ENCODE measurements around the gene FADS6. TPM values are rescaled to one million over a fixed set of nuclear protein-coding genes. Genes with fewer than 3 reads are reported as not detected.
"Not testable (repeated sequence)": the region's sequence is repeated elsewhere in the genome, so short reads cannot be mapped to it uniquely, and the experiment has no call there.

FADS6 gene
- total RNA-seq, 1 donor from 2014 or later: 0.82 TPM

DNA sequence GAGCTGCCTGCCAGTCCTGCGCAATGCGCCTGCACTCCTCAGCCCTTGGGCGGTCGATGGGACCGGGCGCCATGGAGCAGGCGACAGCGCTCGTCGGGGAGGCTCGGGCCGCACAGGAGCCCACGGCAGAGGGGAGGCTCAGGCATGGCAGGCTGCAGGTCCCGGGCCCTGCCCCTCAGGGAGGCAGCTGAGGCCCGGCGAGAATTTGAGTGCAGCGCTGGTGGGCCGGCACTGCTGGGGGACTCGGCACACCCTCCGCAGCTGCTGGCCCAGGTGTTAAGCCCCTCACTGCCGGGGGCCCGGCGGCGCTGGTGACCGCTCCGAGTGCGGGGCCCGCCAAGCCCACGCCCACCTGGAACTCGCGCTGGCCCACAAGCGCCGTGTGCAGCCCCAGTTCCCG lies 13.6 kb upstream of the FADS6 start:
- peaks cover 43% of the 10 kb centered on the region for H3K27me3 Mint-ChIP-seq
- no peak overlapping the region for H3K27ac Mint-ChIP-seq
- no peaks in the 10 kb centered on the region for H3K36me3 Mint-ChIP-seq
- TF ChIP-seq, protein P1, sequence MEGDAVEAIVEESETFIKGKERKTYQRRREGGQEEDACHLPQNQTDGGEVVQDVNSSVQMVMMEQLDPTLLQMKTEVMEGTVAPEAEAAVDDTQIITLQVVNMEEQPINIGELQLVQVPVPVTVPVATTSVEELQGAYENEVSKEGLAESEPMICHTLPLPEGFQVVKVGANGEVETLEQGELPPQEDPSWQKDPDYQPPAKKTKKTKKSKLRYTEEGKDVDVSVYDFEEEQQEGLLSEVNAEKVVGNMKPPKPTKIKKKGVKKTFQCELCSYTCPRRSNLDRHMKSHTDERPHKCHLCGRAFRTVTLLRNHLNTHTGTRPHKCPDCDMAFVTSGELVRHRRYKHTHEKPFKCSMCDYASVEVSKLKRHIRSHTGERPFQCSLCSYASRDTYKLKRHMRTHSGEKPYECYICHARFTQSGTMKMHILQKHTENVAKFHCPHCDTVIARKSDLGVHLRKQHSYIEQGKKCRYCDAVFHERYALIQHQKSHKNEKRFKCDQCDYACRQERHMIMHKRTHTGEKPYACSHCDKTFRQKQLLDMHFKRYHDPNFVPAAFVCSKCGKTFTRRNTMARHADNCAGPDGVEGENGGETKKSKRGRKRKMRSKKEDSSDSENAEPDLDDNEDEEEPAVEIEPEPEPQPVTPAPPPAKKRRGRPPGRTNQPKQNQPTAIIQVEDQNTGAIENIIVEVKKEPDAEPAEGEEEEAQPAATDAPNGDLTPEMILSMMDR (conservative IDR thresholded peaks at IDR 0.05): no peak
- no peak overlapping the region for H3K4me3 Mint-ChIP-seq
- DNase-seq (ENCODE audit: extremely low spot score, unreplicated experiment): no peak
- H3K4me1 Mint-ChIP-seq (ENCODE audit: unreplicated experiment): no peaks in the 10 kb centered on the region
- H3K9me3 Mint-ChIP-seq: no peaks in the 10 kb centered on the region

DNA sequence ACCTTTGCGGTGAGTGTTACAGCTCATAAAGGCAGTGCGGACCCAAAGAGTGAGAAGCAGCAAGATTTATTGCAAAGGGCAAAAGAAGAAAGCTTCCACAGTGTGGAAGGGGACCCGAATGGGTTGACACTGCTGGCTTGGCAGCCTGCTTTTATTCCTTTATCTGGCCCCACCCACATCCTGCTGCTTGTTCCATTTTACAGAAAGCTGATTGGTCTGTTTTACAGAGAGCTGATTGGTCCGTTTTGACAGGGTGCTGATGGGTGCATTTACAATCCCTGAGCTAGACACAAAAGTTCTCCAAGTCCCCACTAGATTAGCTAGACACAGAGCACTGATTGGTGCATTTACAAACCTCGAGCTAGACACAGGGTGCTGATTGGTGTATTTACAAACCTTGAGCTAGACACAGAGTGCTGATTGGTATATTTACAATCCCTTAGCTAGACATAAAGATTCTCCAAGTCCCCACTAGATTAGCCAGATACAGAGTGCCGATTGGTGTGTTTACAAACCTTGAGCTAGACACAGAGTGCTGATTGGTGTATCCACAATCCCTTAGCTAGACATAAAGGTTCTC lies 12.9 kb upstream of the FADS6 start:
- DNase-seq (ENCODE audit: extremely low spot score, unreplicated experiment); H3K9me3 Mint-ChIP-seq; H3K4me1 Mint-ChIP-seq (ENCODE audit: unreplicated experiment); H3K4me3 Mint-ChIP-seq; H3K27ac Mint-ChIP-seq; H3K36me3 Mint-ChIP-seq: not testable (repeated sequence)
- peaks cover 49% of the 10 kb centered on the region for H3K27me3 Mint-ChIP-seq

DNA sequence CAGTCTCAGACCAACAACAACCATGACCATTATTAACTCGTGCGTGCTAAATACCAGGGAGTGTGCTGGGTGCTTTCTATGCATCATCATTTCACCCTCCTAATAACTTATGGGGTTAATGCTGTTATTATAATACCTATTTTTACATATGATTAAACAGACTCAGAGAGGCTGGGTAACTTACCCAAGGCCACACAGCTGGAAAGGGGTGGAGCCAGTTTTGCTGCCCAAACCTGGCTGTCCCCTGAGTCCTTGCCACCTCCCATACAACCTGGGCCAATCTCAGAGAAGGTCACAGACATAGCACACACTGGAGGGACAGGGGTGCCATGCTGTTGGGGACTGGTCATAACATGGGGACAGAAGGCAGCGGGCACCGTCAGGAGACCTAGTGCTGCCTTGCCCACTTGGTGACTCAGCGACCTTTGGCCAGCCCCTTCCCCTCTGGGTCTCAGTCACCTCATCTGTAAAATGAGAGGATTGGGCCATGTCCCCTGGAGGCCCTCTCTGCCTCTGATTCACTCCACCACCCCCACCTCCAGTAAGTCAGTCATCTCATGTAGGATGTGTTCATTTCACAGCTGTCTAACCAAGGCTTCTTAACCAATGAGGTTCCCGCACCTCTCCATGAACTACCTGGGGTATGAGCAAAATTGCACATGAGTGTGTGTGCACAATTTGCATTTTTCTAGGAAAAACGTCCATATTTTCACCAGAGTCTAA lies 11.4 kb upstream of the FADS6 start:
- Mint-ChIP-seq H3K36me3 (no peaks in the 10 kb centered on the region), H3K9me3 (no peaks in the 10 kb centered on the region), H3K27me3 (peaks cover 47% of the 10 kb centered on the region), H3K27ac (no peak overlapping the region), H3K4me3 (no peak overlapping the region), H3K4me1 (ENCODE audit: unreplicated experiment) (no peaks in the 10 kb centered on the region)
- DNase-seq (ENCODE audit: extremely low spot score, unreplicated experiment): no peak
- TF ChIP-seq, protein P1 (conservative IDR thresholded peaks at IDR 0.05): no peak

DNA sequence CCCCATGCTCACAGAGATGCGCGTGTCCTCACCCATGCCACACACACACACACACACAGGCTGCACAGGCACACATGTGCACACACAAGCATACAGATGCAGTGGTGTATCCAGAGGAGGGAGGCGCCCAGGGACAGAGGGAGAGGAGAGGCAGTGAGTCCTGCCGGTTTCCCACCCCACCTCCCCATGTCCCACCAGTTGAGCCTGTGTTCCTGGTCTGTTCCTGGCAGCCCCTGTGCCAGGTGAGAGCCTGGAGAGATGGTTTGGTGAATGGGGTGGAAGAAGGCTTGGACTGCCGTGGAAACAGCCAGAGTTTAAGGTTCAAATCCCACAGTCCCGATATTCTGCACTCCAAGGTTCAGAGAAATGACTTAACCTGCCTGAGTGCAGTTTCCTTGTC lies 10.2 kb upstream of the FADS6 start:
- Mint-ChIP-seq H3K27me3 (peaks cover 43% of the 10 kb centered on the region), H3K9me3 (no peaks in the 10 kb centered on the region), H3K4me1 (ENCODE audit: unreplicated experiment) (no peaks in the 10 kb centered on the region), H3K4me3 (no peak overlapping the region), H3K36me3 (no peaks in the 10 kb centered on the region), H3K27ac (no peak overlapping the region)
- DNase-seq (ENCODE audit: extremely low spot score, unreplicated experiment): no peak
- TF ChIP-seq, protein P1 (conservative IDR thresholded peaks at IDR 0.05): no peak

DNA sequence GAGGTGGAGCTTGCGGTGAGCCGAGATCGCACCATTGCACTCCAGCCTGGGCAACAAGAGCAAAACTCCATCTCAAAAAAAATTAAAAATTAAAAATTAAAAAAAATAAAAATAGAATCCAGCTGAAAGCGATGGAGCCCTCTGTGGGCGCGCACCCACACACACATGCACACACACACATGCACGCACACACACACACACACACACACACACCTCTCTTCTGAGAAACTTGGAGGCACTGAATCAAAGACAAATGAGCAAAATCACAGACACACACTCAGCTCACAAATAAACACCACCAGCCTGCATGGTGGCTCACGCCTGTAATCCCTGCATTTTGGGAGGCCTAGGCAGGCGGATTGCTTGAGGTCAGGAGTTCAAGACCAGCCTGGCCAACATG lies 9.6 kb upstream of the FADS6 start:
- TF ChIP-seq, protein P1 (conservative IDR thresholded peaks at IDR 0.05): no peak
- Mint-ChIP-seq H3K27ac (no peak overlapping the region), H3K4me1 (ENCODE audit: unreplicated experiment) (no peaks in the 10 kb centered on the region), H3K36me3 (no peaks in the 10 kb centered on the region), H3K9me3 (no peaks in the 10 kb centered on the region), H3K27me3 (peaks cover 41% of the 10 kb centered on the region), H3K4me3 (no peak overlapping the region)
- DNase-seq (ENCODE audit: extremely low spot score, unreplicated experiment): no peak

DNA sequence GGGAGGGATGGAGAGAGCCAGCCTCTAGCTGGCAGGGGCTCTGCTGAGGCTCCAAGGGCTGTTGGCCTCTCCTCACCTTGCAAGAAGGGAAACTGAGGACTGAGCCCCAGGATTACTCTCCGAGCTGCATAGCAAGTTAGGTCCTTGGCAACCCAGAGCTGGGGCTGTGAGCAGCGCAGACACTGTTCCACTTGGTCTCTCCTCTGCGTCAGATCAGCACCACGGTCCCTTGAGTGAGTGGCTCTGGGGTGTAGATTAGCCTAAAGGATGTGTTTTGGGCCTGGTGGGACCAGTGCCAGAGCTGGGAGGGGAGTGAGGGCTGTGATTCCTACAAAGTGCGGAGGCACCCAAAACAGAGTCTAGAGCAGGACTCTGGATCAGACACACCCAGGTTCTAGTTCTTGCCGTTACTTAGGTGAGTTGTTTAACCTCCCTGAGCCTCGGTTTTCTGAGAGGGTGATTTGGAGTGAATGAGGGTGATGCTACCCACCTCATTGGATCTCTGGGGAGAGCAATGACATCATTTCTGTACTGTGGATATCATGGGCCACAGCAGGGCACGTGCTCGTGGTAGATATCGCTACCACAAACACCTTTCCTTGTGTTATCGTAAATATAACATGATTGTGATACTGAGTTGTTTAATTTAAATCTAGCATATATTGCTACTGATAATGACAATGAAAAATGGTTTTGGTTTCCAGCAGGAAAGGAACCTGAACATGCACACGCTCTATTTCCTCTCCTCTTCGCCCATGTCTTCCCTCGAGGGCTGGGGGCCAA lies 8.1 kb upstream of the FADS6 start:
- no peaks in the 10 kb centered on the region for H3K9me3 Mint-ChIP-seq
- DNase-seq (ENCODE audit: extremely low spot score, unreplicated experiment): no peak
- TF ChIP-seq, protein P1 (conservative IDR thresholded peaks at IDR 0.05): no peak
- no peak overlapping the region for H3K27ac Mint-ChIP-seq
- peaks cover 49% of the 10 kb centered on the region for H3K27me3 Mint-ChIP-seq
- no peaks in the 10 kb centered on the region for H3K36me3 Mint-ChIP-seq
- H3K4me3 Mint-ChIP-seq: no peak overlapping the region
- no peaks in the 10 kb centered on the region for H3K4me1 Mint-ChIP-seq (ENCODE audit: unreplicated experiment)
